Measurements from ENCODE around the gene IFNA16.
"Not testable (repeated sequence)": the region's sequence is repeated elsewhere in the genome, so short reads cannot be mapped to it uniquely, and the experiment has no call there.

The IFNA16 gene

DNA sequence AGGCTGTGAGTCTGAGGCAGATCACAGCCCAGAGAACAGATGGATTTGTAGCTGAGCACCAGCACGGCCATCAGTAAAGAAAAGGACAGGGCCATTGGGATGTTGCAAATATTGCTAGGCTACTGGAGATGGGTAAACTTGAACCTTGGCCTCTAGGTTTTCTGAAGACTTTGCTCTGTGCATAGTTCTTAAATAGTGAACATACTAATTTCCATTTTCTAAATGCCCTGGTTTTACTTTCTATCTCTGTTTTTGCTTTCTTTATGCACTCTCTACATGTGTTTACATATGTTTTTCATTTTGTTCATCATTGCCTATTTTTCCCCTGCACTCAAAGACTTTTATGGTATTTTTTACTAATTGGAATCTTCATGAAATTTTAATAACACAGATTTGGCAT lies at the start of gene IFNA16:
Gene IFNA16 (minus strand): TSS at position 101 of the 400 bp plus-strand sequence. CDS start 6 bp downstream, at position 95.
- DNase-seq (ENCODE audit: low read depth in 2 of 2) = not testable (repeated sequence)

DNA sequence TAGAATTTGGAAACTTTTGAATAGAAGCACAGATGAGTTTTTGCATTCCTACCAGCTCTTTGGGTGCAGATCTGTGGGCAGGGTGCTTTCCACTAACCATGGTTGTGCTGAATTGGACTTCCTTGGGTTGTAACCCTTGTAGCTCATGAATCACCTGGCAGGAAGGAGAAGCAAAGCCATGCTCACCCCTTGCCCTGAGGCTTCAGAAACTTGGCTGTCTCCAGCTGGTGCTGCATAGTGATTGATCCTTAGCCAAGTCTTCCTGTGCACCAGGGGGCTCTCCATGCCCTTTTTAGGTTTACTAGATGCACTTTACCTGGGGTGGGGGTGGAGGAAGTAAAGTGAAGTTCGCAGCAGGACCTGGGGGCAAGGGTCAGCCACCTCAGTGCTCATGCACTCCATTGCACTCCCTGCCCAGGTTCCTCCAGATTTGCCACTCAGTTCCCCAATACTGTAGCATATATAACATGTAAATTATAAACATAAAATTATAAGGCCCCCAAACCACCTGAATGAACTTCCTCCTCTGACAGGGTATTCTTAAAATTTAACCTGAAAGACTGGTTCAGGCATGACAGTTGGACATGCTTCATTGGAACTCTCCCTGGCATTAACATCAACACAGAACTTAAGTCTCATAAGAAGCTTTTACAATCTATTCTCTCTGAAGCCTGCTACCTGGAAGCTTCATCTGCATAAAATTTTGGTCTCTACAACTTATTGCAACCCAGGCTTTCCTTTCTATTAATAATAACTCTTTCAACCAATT lies 48.5 kb upstream of the IFNA16 start:
- no peak for DNase-seq (ENCODE audit: low read depth in 2 of 2)

- DNase-seq (ENCODE audit: low read depth in 2 of 2) = no peak
Observed at GRCh38 chr9:21255538-21256212, 38.6 kb upstream of the IFNA16 start.

GRCh38 chr9:21252721-21253547 lies 35.8 kb upstream of the IFNA16 start:
- DNase-seq (ENCODE audit: low read depth in 2 of 2) = no peak

DNA sequence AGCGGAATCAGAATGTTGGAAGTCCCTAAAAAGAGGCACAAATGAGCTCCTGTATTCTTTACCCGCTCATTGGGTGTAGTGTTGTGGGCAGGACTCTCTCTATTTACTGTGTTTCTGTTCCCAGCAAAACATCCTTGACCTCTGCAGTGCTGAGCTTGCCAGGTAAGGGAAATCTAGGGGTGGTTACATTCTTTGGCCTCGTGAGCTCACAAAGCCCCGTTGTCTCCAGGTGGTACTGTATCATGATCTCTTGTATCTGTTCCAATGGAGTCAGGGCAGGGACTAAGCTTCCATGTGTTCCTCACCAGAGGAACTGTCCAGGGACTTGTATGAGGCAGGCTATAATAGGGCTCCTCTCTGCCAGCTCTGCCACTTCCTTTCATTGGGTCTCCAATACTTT lies 34.5 kb upstream of the IFNA16 start:
- DNase-seq (ENCODE audit: low read depth in 2 of 2) = no peak

DNA sequence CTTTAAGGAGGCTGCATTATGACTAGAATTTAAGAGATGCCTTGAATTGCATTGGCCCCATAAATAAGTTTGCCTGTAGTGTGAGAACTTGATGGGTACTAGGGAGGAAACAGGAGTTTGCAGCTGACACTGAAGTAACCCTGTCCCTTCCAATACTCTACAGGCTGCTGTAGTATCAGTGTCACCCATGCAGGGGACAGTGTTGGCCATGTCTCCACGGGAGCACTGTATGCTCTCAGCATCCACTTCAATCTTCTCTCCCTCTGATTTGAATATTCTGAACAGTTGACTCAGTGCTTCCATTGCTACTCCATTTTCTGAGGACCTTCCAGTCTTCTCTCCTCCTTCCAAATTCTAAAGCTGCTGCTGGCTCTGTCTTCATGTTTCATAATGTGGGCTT lies 34.1 kb upstream of the IFNA16 start:
- DNase-seq (ENCODE audit: low read depth in 2 of 2) = no peak

- no peak for DNase-seq (ENCODE audit: low read depth in 2 of 2)
Observed at GRCh38 chr9:21244836-21245235, 27.7 kb upstream of the IFNA16 start.

- DNase-seq (ENCODE audit: low read depth in 2 of 2) = no peak
Observed at GRCh38 chr9:21239911-21240310, 22.8 kb upstream of the IFNA16 start, which contains the start of gene IFNA14. TSS of gene IFNA14 (minus strand) at chr9:21240005. CDS start at chr9:21239935, 70 bp downstream.

DNA sequence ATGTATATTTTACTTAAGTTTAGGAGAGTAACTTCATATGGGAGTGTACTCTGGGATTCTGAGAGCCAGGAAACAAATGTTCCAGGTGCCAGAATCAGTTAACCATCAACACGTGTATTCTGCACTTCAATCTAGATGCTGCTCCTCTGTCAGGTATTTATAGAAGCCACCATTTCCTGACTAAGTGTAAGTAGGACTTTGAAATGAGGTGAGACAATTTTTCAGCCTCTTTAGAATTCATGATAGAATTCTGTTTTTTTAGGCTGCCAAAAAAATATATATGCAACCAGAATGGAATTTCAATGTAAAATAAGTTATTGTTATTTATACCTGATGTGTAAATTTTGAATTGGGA lies 19.2 kb upstream of the IFNA16 start:
- not testable (repeated sequence) for DNase-seq (ENCODE audit: low read depth in 2 of 2)

- DNase-seq (ENCODE audit: low read depth in 2 of 2) = not testable (repeated sequence)
Observed at GRCh38 chr9:21235468-21236359, 18.6 kb upstream of the IFNA16 start.

DNA sequence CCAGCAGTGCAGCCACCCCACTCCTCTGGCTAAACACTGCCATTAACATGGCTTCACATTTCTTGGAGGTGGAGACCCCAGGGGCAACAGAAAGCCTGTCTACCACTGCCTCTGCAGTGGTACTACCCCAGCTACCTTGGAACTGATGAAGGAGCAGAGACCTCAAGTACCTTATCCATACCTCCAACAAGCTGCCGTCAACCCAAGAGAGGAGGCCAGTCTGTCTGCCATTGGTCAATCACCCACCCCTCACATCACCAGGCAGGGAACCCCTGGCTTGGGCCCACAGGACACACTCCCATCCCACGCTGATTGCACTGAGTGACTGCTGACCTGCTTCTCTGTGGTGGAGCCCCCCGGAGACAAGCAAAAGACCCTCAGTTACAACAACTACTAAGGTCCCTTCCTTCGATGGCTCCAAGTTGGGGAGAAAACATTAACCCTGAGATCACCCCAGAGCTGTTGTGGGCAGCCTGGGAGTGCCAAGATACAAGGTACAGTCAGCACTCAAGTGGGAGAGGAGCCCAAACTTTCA lies 17.1 kb upstream of the IFNA16 start:
- DNase-seq (ENCODE audit: low read depth in 2 of 2) = no peak

GRCh38 chr9:21233258-21233657 lies 16.1 kb upstream of the IFNA16 start:
- DNase-seq (ENCODE audit: low read depth in 2 of 2) = no peak

- DNase-seq (ENCODE audit: low read depth in 2 of 2) = no peak
Observed at GRCh38 chr9:21228122-21228521, 11.0 kb upstream of the IFNA16 start, which contains the start of gene IFNA17. TSS of gene IFNA17 (minus strand) at chr9:21228222. CDS start at chr9:21228173, 49 bp downstream.

DNA sequence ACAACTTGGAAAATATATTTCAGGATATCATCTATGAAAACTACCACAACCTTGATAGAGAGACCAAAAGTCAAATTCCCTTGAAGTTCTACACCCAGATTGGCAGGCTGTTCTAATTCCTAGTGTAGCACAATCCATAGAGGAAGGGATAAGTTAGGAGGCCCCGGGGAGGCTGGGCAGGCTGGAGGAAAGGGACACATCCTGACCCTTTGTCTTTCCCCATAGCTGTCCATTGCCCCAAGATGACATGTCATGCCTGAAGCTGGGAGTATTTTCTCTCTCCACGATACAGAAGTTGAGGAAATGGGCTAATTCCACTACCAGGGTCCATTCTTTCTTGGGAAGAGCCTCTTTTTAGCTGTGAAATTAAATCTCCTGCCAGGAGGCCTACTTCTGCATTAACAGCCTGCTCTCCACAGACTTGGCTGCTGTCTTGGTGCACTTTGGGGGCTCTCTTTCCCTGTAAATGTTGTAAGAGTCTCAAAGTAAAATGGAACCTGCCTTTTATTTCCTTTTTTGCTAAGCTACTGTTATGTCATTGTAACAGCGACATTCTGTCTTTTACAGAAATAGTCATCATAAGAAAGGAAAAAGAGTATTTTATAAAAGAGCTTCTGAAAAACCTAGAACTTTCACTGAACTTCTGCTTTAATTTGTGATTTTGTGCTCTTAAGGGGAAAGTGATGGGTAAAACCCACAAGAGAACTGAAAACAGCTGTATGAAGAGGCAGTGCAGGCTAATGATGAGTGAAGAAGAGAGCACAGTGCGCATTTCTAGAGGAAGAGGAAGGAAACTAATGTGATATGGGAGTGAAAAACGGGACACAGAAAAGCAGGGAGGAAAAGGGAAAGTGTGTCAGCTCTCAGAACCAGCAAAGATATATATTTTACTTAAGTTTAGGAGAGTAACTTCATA lies 3.4 kb downstream of the IFNA16 start:
- DNase-seq (ENCODE audit: low read depth in 2 of 2) = not testable (repeated sequence)

DNA sequence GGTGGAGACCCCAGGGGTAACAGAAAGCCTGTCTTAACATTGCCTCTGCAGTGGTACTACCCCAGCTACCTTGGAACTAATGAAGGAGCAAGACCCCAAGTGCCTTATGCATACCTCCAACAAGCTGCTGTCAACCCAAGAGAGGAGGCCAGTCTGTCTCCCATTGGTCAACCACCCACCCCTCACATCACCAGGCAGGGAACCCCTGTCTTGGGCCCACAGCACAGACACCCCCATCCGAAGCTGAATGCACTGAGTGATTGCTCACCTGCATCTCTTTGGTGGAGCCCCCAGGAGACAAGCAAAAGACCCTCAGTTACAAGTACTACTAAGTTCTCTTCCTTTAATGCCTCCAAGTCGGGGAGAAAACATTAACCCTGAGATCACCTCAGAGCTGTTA lies 5.0 kb downstream of the IFNA16 start:
- not testable (repeated sequence) for DNase-seq (ENCODE audit: low read depth in 2 of 2)

DNA sequence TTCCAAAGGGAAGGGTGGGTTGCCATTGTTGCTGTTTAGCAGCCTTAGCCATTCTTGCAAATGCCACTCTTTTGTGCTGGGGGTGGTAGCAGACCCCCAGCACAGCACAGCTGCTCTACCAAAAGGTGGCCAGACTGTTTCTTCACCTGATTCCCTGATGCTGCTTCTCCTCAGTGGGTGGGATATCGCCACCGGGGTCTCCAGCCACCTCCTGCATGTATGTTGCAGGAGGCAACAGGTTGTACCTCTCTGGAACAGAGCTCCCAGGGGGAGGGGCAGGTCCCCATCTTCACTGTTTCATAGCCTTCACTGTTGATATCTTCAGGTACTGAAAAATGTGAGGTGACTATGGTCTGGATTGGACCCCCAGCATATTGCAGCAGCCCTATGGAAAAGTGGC lies 6.3 kb downstream of the IFNA16 start:
- DNase-seq (ENCODE audit: low read depth in 2 of 2) = not testable (repeated sequence)

- no peak for DNase-seq (ENCODE audit: low read depth in 2 of 2)
Observed at GRCh38 chr9:21210311-21210710, 6.8 kb downstream of the IFNA16 start.

GRCh38 chr9:21207043-21207442 lies 10.1 kb downstream of the IFNA16 start, which contains the start of gene IFNA10:
TSS of gene IFNA10 (minus strand) at chr9:21207143. CDS start at chr9:21207097, 46 bp downstream.
- DNase-seq (ENCODE audit: low read depth in 2 of 2) = not testable (repeated sequence)

GRCh38 chr9:21205204-21205603 lies 11.9 kb downstream of the IFNA16 start:
- no peak for DNase-seq (ENCODE audit: low read depth in 2 of 2)

GRCh38 chr9:21202105-21202504 lies 15.0 kb downstream of the IFNA16 start, which contains the start of gene IFNA7:
TSS of gene IFNA7 (minus strand) at chr9:21202205. CDS start at chr9:21202165, 40 bp downstream.
- DNase-seq (ENCODE audit: low read depth in 2 of 2) = not testable (repeated sequence)

Measured in stimulated activated CD8-positive, alpha-beta memory T cell treated with anti-CD3 and anti-CD28 coated beads, Interleukin-2, amount 100 ng/mL, for 48 hours (primary cell).